Stimulated activated CD8-positive, alpha-beta memory T cell treated with anti-CD3 and anti-CD28 coated beads, Interleukin-7, amount 100 ng/mL, for 48 hours (primary cell): ENCODE data around the gene AGTPBP1.
"Not testable (repeated sequence)": the region's sequence is repeated elsewhere in the genome, so short reads cannot be mapped to it uniquely, and the experiment has no call there.

Experiments
- DNase-seq, 2 donors: peaks; one replicate each; pipeline ENCODE4 v3.0.0-alpha.2; 2020; ENCODE audit warnings: low read depth in 1 of 2; ENCODE audit errors: extremely low read depth in 1 of 2

Gene AGTPBP1

GRCh38 chr9:85741875-85742596 lies at the start of gene AGTPBP1:
Gene AGTPBP1, minus strand, starts transcription at chr9:85741954. Its CDS starts 29,421 bp downstream, at chr9:85712533.
- peak; percentile 89 to 94 for DNase-seq

- not testable (repeated sequence) for DNase-seq
Observed at GRCh38 chr9:85786116-85786515, 44.4 kb upstream of the AGTPBP1 start.

- not testable (repeated sequence) for DNase-seq
Observed at GRCh38 chr9:85773844-85774243, 32.1 kb upstream of the AGTPBP1 start.

- not testable (repeated sequence) for DNase-seq
Observed at GRCh38 chr9:85761802-85762201, 20.0 kb upstream of the AGTPBP1 start.

- not testable (repeated sequence) for DNase-seq
Observed at GRCh38 chr9:85757716-85758115, 16.0 kb upstream of the AGTPBP1 start.

GRCh38 chr9:85756216-85756615 lies 14.5 kb upstream of the AGTPBP1 start:
- DNase-seq: not testable (repeated sequence)

- DNase-seq: no peak
Observed at GRCh38 chr9:85746309-85746708, 4.6 kb upstream of the AGTPBP1 start.

GRCh38 chr9:85745203-85745602 lies 3.4 kb upstream of the AGTPBP1 start:
- no peak for DNase-seq

GRCh38 chr9:85744480-85744879 lies 2.7 kb upstream of the AGTPBP1 start:
- DNase-seq: no peak

- DNase-seq: no peak
Observed at GRCh38 chr9:85743275-85744128, 1.7 kb upstream of the AGTPBP1 start.

- no peak for DNase-seq
Observed at GRCh38 chr9:85742597-85742936, 813 bp upstream of the AGTPBP1 start.

GRCh38 chr9:85741095-85741874 lies 469 bp downstream of the AGTPBP1 start:
- DNase-seq: peak in 1 of 2 donors; percentile 25

GRCh38 chr9:85740787-85741094 lies 1.0 kb downstream of the AGTPBP1 start:
- no peak for DNase-seq

GRCh38 chr9:85738509-85738908 lies 3.2 kb downstream of the AGTPBP1 start:
- DNase-seq: no peak

GRCh38 chr9:85737671-85738070 lies 4.1 kb downstream of the AGTPBP1 start:
- DNase-seq: no peak

- no peak for DNase-seq
Observed at GRCh38 chr9:85730916-85731630, 10.7 kb downstream of the AGTPBP1 start.

- no peak for DNase-seq
Observed at GRCh38 chr9:85729882-85730281, 11.9 kb downstream of the AGTPBP1 start.

- no peak for DNase-seq
Observed at GRCh38 chr9:85727500-85727899, 14.3 kb downstream of the AGTPBP1 start.

- no peak for DNase-seq
Observed at GRCh38 chr9:85726737-85727136, 15.0 kb downstream of the AGTPBP1 start.

- DNase-seq: no peak
Observed at GRCh38 chr9:85723215-85723614, 18.5 kb downstream of the AGTPBP1 start.

GRCh38 chr9:85719411-85719810 lies 22.3 kb downstream of the AGTPBP1 start:
- DNase-seq: not testable (repeated sequence)
